ENCODE data around the gene INSIG2.

The INSIG2 gene

DNA sequence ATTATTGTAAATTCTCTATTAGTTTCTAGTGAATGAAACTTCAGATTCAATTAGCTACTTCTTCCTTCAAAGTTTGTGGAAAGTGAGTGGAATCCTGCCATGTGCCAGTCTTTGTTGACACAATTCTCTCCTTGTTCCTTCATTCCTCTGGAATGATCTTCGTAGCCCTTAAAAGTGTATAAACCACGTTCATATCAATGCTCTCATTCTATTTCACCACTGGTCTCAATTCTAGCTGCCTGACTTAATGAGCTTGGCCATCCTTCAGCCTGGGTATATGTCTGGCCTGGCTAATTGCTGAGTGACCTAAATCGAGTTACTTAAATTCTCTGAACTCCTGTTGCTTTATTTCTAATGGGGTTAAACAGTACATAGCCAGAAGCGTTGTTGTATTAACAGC is 43.5 kb downstream of the INSIG2 start:
- no peaks in the 10 kb centered on the region for H3K9me3 ChIP-seq
- no peak overlapping the region for H3K27ac ChIP-seq
- no peaks in the 10 kb centered on the region for H3K27me3 ChIP-seq
- H3K4me3 ChIP-seq (ENCODE audit: low read depth in 1 of 2, low read length in 1 of 2) = no peak overlapping the region
- TF ChIP-seq, protein P1, sequence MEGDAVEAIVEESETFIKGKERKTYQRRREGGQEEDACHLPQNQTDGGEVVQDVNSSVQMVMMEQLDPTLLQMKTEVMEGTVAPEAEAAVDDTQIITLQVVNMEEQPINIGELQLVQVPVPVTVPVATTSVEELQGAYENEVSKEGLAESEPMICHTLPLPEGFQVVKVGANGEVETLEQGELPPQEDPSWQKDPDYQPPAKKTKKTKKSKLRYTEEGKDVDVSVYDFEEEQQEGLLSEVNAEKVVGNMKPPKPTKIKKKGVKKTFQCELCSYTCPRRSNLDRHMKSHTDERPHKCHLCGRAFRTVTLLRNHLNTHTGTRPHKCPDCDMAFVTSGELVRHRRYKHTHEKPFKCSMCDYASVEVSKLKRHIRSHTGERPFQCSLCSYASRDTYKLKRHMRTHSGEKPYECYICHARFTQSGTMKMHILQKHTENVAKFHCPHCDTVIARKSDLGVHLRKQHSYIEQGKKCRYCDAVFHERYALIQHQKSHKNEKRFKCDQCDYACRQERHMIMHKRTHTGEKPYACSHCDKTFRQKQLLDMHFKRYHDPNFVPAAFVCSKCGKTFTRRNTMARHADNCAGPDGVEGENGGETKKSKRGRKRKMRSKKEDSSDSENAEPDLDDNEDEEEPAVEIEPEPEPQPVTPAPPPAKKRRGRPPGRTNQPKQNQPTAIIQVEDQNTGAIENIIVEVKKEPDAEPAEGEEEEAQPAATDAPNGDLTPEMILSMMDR (IDR thresholded peaks at IDR 0.05) = no peak
- no peaks in the 10 kb centered on the region for H3K36me3 ChIP-seq
- peaks cover 8 to 10% of the 10 kb centered on the region in 2 experiments for H3K4me1 ChIP-seq (ENCODE audit: control insufficient read depth in 1 of 2, insufficient read depth in 1 of 2, low read depth in 1 of 2, low read length in 1 of 2)

GRCh38 chr2:118133916-118134315 is 45.6 kb downstream of the INSIG2 start:
- H3K9me3 ChIP-seq = no peaks in the 10 kb centered on the region
- TF ChIP-seq, protein P1 (IDR thresholded peaks at IDR 0.05) = no peak
- H3K27me3 ChIP-seq = no peaks in the 10 kb centered on the region
- H3K4me1 ChIP-seq (ENCODE audit: control insufficient read depth in 1 of 2, insufficient read depth in 1 of 2, low read depth in 1 of 2, low read length in 1 of 2) = peaks cover 8 to 10% of the 10 kb centered on the region in 2 experiments
- H3K36me3 ChIP-seq = no peaks in the 10 kb centered on the region
- H3K4me3 ChIP-seq (ENCODE audit: low read depth in 1 of 2, low read length in 1 of 2) = no peak overlapping the region
- no peak overlapping the region for H3K27ac ChIP-seq

DNA sequence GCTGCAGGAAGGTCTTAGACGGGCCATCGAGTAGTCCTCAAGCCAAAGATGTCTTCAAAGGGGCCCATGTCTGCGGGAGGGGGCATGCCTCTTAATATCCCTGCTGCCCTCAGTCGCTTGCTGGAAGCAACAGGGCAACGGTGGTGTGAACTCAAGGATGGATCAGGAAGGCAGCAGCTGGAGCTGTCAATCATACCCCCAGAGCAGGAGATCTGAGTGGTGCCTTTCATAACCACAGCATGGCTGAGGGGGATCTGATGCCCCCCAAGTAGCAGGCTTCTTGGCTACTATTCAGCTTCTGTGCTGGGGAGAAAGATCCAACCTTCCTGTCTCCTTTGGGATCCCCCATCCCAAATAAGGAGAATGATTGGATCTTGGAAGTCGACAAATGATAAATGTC is 46.4 kb downstream of the INSIG2 start:
- H3K4me3 ChIP-seq (ENCODE audit: low read depth in 1 of 2, low read length in 1 of 2) = no peak overlapping the region
- H3K9me3 ChIP-seq = no peaks in the 10 kb centered on the region
- no peaks in the 10 kb centered on the region for H3K27me3 ChIP-seq
- H3K27ac ChIP-seq = no peak overlapping the region
- H3K36me3 ChIP-seq = no peaks in the 10 kb centered on the region
- TF ChIP-seq, protein P1 (IDR thresholded peaks at IDR 0.05) = no peak
- peaks cover 8 to 10% of the 10 kb centered on the region in 2 experiments for H3K4me1 ChIP-seq (ENCODE audit: control insufficient read depth in 1 of 2, insufficient read depth in 1 of 2, low read depth in 1 of 2, low read length in 1 of 2)

GRCh38 chr2:118145207-118145606 is 56.9 kb downstream of the INSIG2 start:
- TF ChIP-seq, protein P1 (IDR thresholded peaks at IDR 0.05) = no peak
- no peaks in the 10 kb centered on the region for H3K4me1 ChIP-seq (ENCODE audit: control insufficient read depth in 1 of 2, insufficient read depth in 1 of 2, low read depth in 1 of 2, low read length in 1 of 2)
- H3K27ac ChIP-seq = no peak overlapping the region
- no peaks in the 10 kb centered on the region for H3K9me3 ChIP-seq
- no peaks in the 10 kb centered on the region for H3K36me3 ChIP-seq
- no peak overlapping the region for H3K4me3 ChIP-seq (ENCODE audit: low read depth in 1 of 2, low read length in 1 of 2)
- no peaks in the 10 kb centered on the region for H3K27me3 ChIP-seq

GRCh38 chr2:118145806-118146205 is 57.5 kb downstream of the INSIG2 start:
- Histone ChIP-seq H3K36me3 (no peaks in the 10 kb centered on the region), H3K4me1 (ENCODE audit: control insufficient read depth in 1 of 2, insufficient read depth in 1 of 2, low read depth in 1 of 2, low read length in 1 of 2) (no peaks in the 10 kb centered on the region), H3K27me3 (no peaks in the 10 kb centered on the region), H3K4me3 (ENCODE audit: low read depth in 1 of 2, low read length in 1 of 2) (no peak overlapping the region), H3K9me3 (no peaks in the 10 kb centered on the region), H3K27ac (no peak overlapping the region)
- TF ChIP-seq, protein P1 (IDR thresholded peaks at IDR 0.05) = no peak

Data from neutrophil (primary cell).